PC-9 (cell line): ENCODE results near the gene ZNF3. TPM values are rescaled to one million over a fixed set of nuclear protein-coding genes. Genes with fewer than 3 reads are reported as not detected.

ENCODE experiments used
- BruUV-seq: library from RNA; stranded (reverse); fragments of 400-500 nt; replicated peaks from 2 replicates; lab custom pipeline; 2021; lab: Mats Ljungman, UMichigan
- CTCF ChIA-PET: fragments of 300-600 bp; sonication (Branson Sonifier 250); formaldehyde crosslinking; loops from one replicate; lab custom pipeline; 2022; ENCODE audit warnings: antibody characterized with exemption; lab: Charles Lee
- POLR2A ChIA-PET: fragments of 300-600 bp; sonication (Branson Sonifier 250); formaldehyde crosslinking; loops from one replicate; lab custom pipeline; 2022; ENCODE audit warnings: antibody characterized with exemption; ENCODE audit not compliant: unreplicated experiment; lab: Charles Lee
- DNase-seq, 2 experiments: peaks; one replicate each; pipeline versions ENCODE4 v3.0.0 to v3.0.0-alpha.2; 2015 to 2022; ENCODE audit warnings: mixed read lengths in 1 of 2
- H2AFZ ChIP-seq: fragments of 200-600 bp; sonication (generic); 2 replicates; pipeline ENCODE4 v1.8.1; 2017; ENCODE audit warnings: antibody characterized with exemption
- H3F3A ChIP-seq: fragments of 200-600 bp; sonication (generic); 2 replicates; pipeline ENCODE4 v1.8.1; 2017; ENCODE audit warnings: antibody characterized with exemption, mild to moderate bottlenecking, low read depth; ENCODE audit not compliant: insufficient read depth
- H3K27ac ChIP-seq: fragments of 200-600 bp; sonication (generic); 2 replicates; pipeline ENCODE4 v1.6.1; 2016; ENCODE audit warnings: mixed run types
- H3K27me3 ChIP-seq: fragments of 200-600 bp; sonication (generic); 2 replicates; pipeline ENCODE4 v1.6.1; 2016; ENCODE audit warnings: low read depth, mixed run types; ENCODE audit not compliant: insufficient read depth
- H3K36me3 ChIP-seq: fragments of 200-600 bp; sonication (generic); 2 replicates; pipeline ENCODE4 v1.6.1; 2016; ENCODE audit warnings: low read depth, mixed run types
- H3K4me1 ChIP-seq: fragments of 200-600 bp; sonication (generic); replicated peaks from 2 replicates; pipeline ENCODE4 v1.6.1; 2016; ENCODE audit warnings: mixed run types; ENCODE audit not compliant: insufficient read depth
- H3K4me2 ChIP-seq: fragments of 200-600 bp; sonication (generic); 2 replicates; pipeline ENCODE4 v1.6.1; 2017; ENCODE audit warnings: mixed run types
- H3K4me3 ChIP-seq: fragments of 200-600 bp; sonication (generic); 2 replicates; pipeline ENCODE4 v1.6.1; 2016; ENCODE audit warnings: mixed run types
- H3K79me2 ChIP-seq: fragments of 200-600 bp; sonication (generic); 2 replicates; pipeline ENCODE4 v1.6.1; 2017; ENCODE audit warnings: low read depth, mixed run types
- H3K9me2 ChIP-seq: fragments of 200-600 bp; sonication (generic); 2 replicates; pipeline ENCODE4 v1.8.1; 2017; ENCODE audit warnings: mild to moderate bottlenecking; ENCODE audit not compliant: insufficient read depth
- H3K9me3 ChIP-seq: fragments of 200-600 bp; sonication (generic); 2 replicates; pipeline ENCODE4 v1.8.1; 2016; ENCODE audit warnings: low read depth; ENCODE audit not compliant: insufficient read depth
- H4K20me1 ChIP-seq: fragments of 200-600 bp; sonication (generic); 2 replicates; pipeline ENCODE4 v1.8.1; 2017; ENCODE audit not compliant: insufficient read depth
- EZH2 ChIP-seq: fragments of 200-600 bp; sonication (generic); IDR thresholded peaks from 2 replicates; pipeline ENCODE4 v1.8.0; 2017; ENCODE audit warnings: antibody characterized with exemption, low read depth
- intact Hi-C: fragments of 100-400 bp; cut with micrococcal nuclease; formaldehyde crosslinking; loops from one replicate; pipeline ENCODE4 v1.10.0; 2022; ENCODE audit not compliant: unreplicated experiment
- total RNA-seq: library from RNA; stranded (reverse); gene quantifications from 2 replicates; pipeline ENCODE4 v1.2.3, GENCODE V29; 2021
- TF ChIP-seq, protein P1 (sequence below): fragments of 200-600 bp; sonication (generic); conservative IDR thresholded peaks from 2 replicates; pipeline ENCODE4 v1.6.1; 2017; ENCODE audit warnings: mixed run types, antibody characterized with exemption, mild to moderate bottlenecking, moderate library complexity

The ZNF3 gene
- total RNA-seq, 1 experiment from 2014 or later: 39.0 TPM

DNA sequence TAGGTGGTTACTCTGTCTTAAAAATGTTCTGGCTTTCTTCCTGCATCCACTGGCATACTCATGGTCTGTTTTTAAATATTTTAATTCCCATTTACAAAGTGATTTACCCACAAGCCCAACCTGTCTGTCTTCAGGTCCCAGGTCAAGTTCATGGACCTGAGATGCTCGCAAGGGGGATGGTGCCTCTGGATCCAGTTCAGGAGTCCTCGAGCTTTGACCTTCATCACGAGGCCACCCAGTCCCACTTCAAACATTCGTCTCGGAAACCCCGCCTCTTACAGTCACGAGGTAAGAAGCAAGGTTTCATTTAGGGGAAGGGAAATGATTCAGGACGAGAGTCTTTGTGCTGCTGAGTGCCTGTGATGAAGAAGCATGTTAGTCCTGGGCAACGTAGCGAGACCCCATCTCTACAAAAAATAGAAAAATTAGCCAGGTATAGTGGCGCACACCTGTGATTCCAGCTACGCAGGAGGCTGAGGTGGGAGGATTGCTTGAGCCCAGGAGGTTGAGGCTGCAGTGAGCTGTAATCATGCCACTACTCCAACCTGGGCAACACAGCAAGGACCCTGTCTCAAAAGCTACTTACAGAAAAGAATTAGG lies 57.4 kb downstream of the ZNF3 start:
- Histone ChIP-seq H3K4me2 (no peak overlapping the region), H3K79me2 (peaks cover 23% of the 10 kb centered on the region), H4K20me1 (peaks cover 35% of the 10 kb centered on the region), H3K9me3 (no peaks in the 10 kb centered on the region), H3K27ac (no peak overlapping the region), H3K9me2 (no peaks in the 10 kb centered on the region), H3K27me3 (no peaks in the 10 kb centered on the region), H3K4me3 (no peak overlapping the region), H2AFZ (no peak overlapping the region), H3K36me3 (peaks cover 24% of the 10 kb centered on the region), H3K4me1 (peaks cover 25% of the 10 kb centered on the region), H3F3A (peaks cover 43% of the 10 kb centered on the region)
- BruUV-seq: no TSS peak
- intact Hi-C loops: no loop called here
- POLR2A ChIA-PET: no interaction called here
- CTCF ChIA-PET: interaction anchor here (0.6 kb wide), 1 partner anchor 431 kb away, joined by 3 read pairs; no protein-coding TSS in a partner anchor
- TF ChIP-seq, protein P1, sequence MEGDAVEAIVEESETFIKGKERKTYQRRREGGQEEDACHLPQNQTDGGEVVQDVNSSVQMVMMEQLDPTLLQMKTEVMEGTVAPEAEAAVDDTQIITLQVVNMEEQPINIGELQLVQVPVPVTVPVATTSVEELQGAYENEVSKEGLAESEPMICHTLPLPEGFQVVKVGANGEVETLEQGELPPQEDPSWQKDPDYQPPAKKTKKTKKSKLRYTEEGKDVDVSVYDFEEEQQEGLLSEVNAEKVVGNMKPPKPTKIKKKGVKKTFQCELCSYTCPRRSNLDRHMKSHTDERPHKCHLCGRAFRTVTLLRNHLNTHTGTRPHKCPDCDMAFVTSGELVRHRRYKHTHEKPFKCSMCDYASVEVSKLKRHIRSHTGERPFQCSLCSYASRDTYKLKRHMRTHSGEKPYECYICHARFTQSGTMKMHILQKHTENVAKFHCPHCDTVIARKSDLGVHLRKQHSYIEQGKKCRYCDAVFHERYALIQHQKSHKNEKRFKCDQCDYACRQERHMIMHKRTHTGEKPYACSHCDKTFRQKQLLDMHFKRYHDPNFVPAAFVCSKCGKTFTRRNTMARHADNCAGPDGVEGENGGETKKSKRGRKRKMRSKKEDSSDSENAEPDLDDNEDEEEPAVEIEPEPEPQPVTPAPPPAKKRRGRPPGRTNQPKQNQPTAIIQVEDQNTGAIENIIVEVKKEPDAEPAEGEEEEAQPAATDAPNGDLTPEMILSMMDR: no peak
- TF ChIP-seq EZH2: no peak
- DNase-seq: no peak

DNA sequence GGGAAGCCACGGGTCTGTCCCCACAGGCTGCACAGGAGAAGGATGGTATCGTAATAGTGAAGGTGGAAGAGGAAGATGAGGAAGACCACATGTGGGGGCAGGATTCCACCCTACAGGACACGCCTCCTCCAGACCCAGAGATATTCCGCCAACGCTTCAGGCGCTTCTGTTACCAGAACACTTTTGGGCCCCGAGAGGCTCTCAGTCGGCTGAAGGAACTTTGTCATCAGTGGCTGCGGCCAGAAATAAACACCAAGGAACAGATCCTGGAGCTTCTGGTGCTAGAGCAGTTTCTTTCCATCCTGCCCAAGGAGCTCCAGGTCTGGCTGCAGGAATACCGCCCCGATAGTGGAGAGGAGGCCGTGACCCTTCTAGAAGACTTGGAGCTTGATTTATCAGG lies 58.0 kb downstream of the ZNF3 start:
- Histone ChIP-seq H4K20me1 (peaks cover 41% of the 10 kb centered on the region), H2AFZ (no peak overlapping the region), H3F3A (peaks cover 43% of the 10 kb centered on the region), H3K27me3 (no peaks in the 10 kb centered on the region), H3K4me1 (peaks cover 25% of the 10 kb centered on the region), H3K36me3 (peaks cover 24% of the 10 kb centered on the region), H3K27ac (no peak overlapping the region), H3K79me2 (peaks cover 29% of the 10 kb centered on the region), H3K4me3 (no peak overlapping the region), H3K9me2 (no peaks in the 10 kb centered on the region), H3K4me2 (no peak overlapping the region), H3K9me3 (no peaks in the 10 kb centered on the region)
- POLR2A ChIA-PET: no interaction called here
- intact Hi-C loops: no loop called here
- no TSS peak for BruUV-seq
- no peak for TF ChIP-seq EZH2
- no peak for DNase-seq
- CTCF ChIA-PET: no interaction called here

DNA sequence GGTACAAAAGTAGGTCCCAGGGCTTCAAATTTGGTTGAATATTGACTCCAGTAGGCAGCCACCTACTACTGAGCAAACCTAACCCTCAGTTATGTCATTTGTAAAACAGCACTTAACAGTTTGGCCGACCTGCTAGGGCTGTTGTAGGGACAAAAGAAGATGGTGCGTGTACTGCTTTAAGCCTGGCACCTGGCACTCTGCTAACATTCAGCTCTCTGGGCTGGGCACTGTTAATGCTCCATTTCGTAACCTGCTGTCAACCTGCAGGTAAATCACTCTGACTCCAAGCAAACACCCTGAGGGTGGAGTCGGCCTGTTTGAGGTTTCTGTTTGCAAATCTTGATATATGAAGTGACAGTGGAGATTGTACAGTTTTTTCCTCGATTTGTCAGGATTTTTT lies 58.9 kb downstream of the ZNF3 start:
- H2AFZ ChIP-seq: no peak overlapping the region
- H3K4me3 ChIP-seq: no peak overlapping the region
- H3K27me3 ChIP-seq: no peaks in the 10 kb centered on the region
- intact Hi-C loops: no loop called here
- no peaks in the 10 kb centered on the region for H3K9me3 ChIP-seq
- H4K20me1 ChIP-seq: peaks cover 50% of the 10 kb centered on the region
- peaks cover 38% of the 10 kb centered on the region for H3K79me2 ChIP-seq
- DNase-seq: peak; percentile 42 to 87
- no peak overlapping the region for H3K27ac ChIP-seq
- H3K9me2 ChIP-seq: no peaks in the 10 kb centered on the region
- no peak for TF ChIP-seq EZH2
- TF ChIP-seq, protein P1: no peak
- H3K4me1 ChIP-seq: peaks cover 25% of the 10 kb centered on the region
- peaks cover 41% of the 10 kb centered on the region for H3F3A ChIP-seq
- H3K4me2 ChIP-seq: peak overlapping the region; percentile 33; the same call in 1 of the 2 replicates
- ChIA-PET CTCF (no interaction called here), POLR2A (no interaction called here)
- H3K36me3 ChIP-seq: peaks cover 24% of the 10 kb centered on the region
- BruUV-seq: no TSS peak
